K562 (cell line): ENCODE results near the gene SAPCD1. TPM values are rescaled to one million over a fixed set of nuclear protein-coding genes. Genes with fewer than 3 reads are reported as not detected.

Experiments
- ARID1B ChIP-seq: fragments of 450-650 bp; IDR thresholded peaks from 2 replicates; pipeline ENCODE4 v1.6.1; 2016; ENCODE audit warnings: antibody characterized with exemption, mild to moderate bottlenecking, inconsistent platforms
- ARID2 ChIP-seq: fragments of 450-650 bp; IDR thresholded peaks from 2 replicates; pipeline ENCODE4 v1.6.1; 2017; ENCODE audit warnings: antibody characterized with exemption, mild to moderate bottlenecking
- BRD4 ChIP-seq: fragments of 200-600 bp; sonication (generic); IDR thresholded peaks from 2 replicates; pipeline ENCODE4 v1.6.1; 2017; ENCODE audit warnings: inconsistent platforms
- FOSL1 ChIP-seq: fragments of 200-800 bp; sonication (Bioruptor generic); conservative IDR thresholded peaks from 2 replicates; pipeline ENCODE4 v1.6.1; 2016; ENCODE audit warnings: missing genetic modification characterization, missing compliant biosample characterization
- HIVEP1 ChIP-seq: fragments of 250-450 bp; sonication (Bioruptor Pico); IDR thresholded peaks from 2 replicates; pipeline ENCODE4 v1.4.0; 2020; ENCODE audit warnings: mild to moderate bottlenecking
- KLF1 ChIP-seq: fragments of 450-650 bp; IDR thresholded peaks from 2 replicates; pipeline ENCODE4 v1.6.1; 2016; ENCODE audit warnings: missing genetic modification characterization, missing compliant biosample characterization
- MAX ChIP-seq: sonication (generic); formaldehyde crosslinking; IDR thresholded peaks from 2 replicates; pipeline ENCODE4 v1.9.0; 2022; ENCODE audit warnings: mild to moderate bottlenecking, missing genetic modification reagents
- MLLT1 ChIP-seq, 2 experiments: fragments of 450-650 bp; IDR thresholded peaks; 2 replicates each; pipeline ENCODE4 v1.6.1; 2016
- NFATC3 ChIP-seq: fragments of 450-650 bp; IDR thresholded peaks from 2 replicates; pipeline ENCODE4 v1.6.1; 2017; ENCODE audit warnings: mild to moderate bottlenecking
- PPARD ChIP-seq: fragments of 250-450 bp; sonication (Bioruptor Pico); IDR thresholded peaks from 2 replicates; pipeline ENCODE4 v1.8.0; 2022; ENCODE audit warnings: inconsistent platforms, mild to moderate bottlenecking, moderate library complexity
- RBM14 ChIP-seq: fragments of 200-400 bp; formaldehyde crosslinking; IDR thresholded peaks from 2 replicates; pipeline ENCODE4 v1.6.1; 2018; ENCODE audit warnings: low read depth, mild to moderate bottlenecking, low read length, moderate library complexity, borderline replicate concordance; ENCODE audit not compliant: insufficient read depth
- REST ChIP-seq, 2 experiments: fragments of 450-650 bp; formaldehyde crosslinking in 1 of 2; IDR thresholded peaks; 2 replicates each; pipeline versions ENCODE4 v1.4.0 to v1.6.1; 2014 to 2020; ENCODE audit warnings: mild to moderate bottlenecking in 2 of 2, borderline replicate concordance in 1 of 2, low read depth in 1 of 2
- TBP ChIP-seq: optimal IDR thresholded peaks from 2 replicates; pipeline ENCODE3; 2011; ENCODE audit warnings: low read depth, low read length, improper control_type of control experiment
- TEAD2 ChIP-seq: fragments of 450-650 bp; IDR thresholded peaks from 2 replicates; pipeline ENCODE4 v1.6.1; 2016; ENCODE audit warnings: missing genetic modification characterization, control low read depth, missing compliant biosample characterization
- ZNF384 ChIP-seq: IDR thresholded peaks from 2 replicates; pipeline ENCODE4 v1.6.1; 2012; ENCODE audit warnings: low read depth, low read length, improper control_type of control experiment
- ZNF395 ChIP-seq: fragments of 200-800 bp; sonication (Bioruptor generic); IDR thresholded peaks from 2 replicates; pipeline ENCODE4 v1.6.1; 2017; ENCODE audit warnings: missing genetic modification characterization, missing compliant biosample characterization
- ZNF57 ChIP-seq: fragments of 450-650 bp; formaldehyde crosslinking; IDR thresholded peaks from 2 replicates; pipeline ENCODE4 v1.4.0; 2020; ENCODE audit warnings: mild to moderate bottlenecking, moderate library complexity
- polyA plus RNA-seq, 8 experiments: library from polyadenylated mRNA; depleted of rRNA in 4 of 8; stranded (reverse) in 5 of 8; unstranded in 3 of 8; fragments of >200 nt; fragmentation: Nextera tagmentation in 2 of 8; fragmentation: Illumina TruSeq in 1 of 8; extraction: Ambion mirVana in 2 of 8; extraction: Trizol in 1 of 8; gene quantifications; 2 replicates each; pipeline versions ENCODE4 v1.2.1 to v1.2.3, GENCODE V29; 2011 to 2014; ENCODE audit warnings: inconsistent platforms in 1 of 8, missing spikeins in 1 of 8
- total RNA-seq, 7 experiments: library from RNA; depleted of rRNA in 6 of 7; stranded (reverse); fragments of >200 nt in 6 of 7; fragmentation: Illumina TruSeq in 2 of 7; extraction: Trizol in 2 of 7; gene quantifications; 2 replicates each; pipeline versions ENCODE4 v1.2.1 to v1.2.3, GENCODE V29; 2011 to 2021; ENCODE audit warnings: low replicate concordance in 1 of 7

SAPCD1 gene
- total and polyA plus RNA-seq, 9 of the 15 experiments (the other 6 are each of a cell fraction or from before 2014, with no cell fraction given) = 2.6 to 30.2 (median 7.4) TPM

- TF ChIP-seq ARID1B = peak; percentile 60
- 0 out of 2 replicates have a peak, but pooled peaks have one; percentile 79 for TF ChIP-seq NFATC3
- no peak for TF ChIP-seq PPARD (CRISPR knock-in tag)
- TF ChIP-seq FOSL1 (tag) = peak; percentile 47; the same call in 1 of the 2 replicates
- TF ChIP-seq ZNF395 (CRISPR knock-in tag) = peak; percentile 52; the same call in 1 of the 2 replicates
- TF ChIP-seq ARID2 = peak; percentile 99
- peak; percentile 97 for TF ChIP-seq REST (IDR thresholded peaks at IDR 0.05; ENCODE audit: borderline replicate concordance)
- TF ChIP-seq REST (CRISPR knock-in tag; IDR thresholded peaks at IDR 0.05; ENCODE audit: low read depth) = no peak
- TF ChIP-seq MAX (CRISPR knock-in tag) = peak; percentile 42; the same call in 1 of the 2 replicates
- TF ChIP-seq MLLT1 (IDR thresholded peaks at IDR 0.05) = peak in 1 of 2 experiments; percentile 64; a peak in 2 of 4 replicates
- peak; percentile 76; the same call in 1 of the 2 replicates for TF ChIP-seq KLF1 (tag)
- TF ChIP-seq BRD4 = 0 out of 2 replicates have a peak, but pooled peaks have one; percentile 58
- TF ChIP-seq TEAD2 (tag) = no peak
- peak; percentile 55 for TF ChIP-seq TBP
- 0 out of 2 replicates have a peak, but pooled peaks have one; percentile 14 for TF ChIP-seq ZNF57 (CRISPR knock-in tag)
- TF ChIP-seq HIVEP1 = no peak
- peak; percentile 84 for TF ChIP-seq ZNF384
- TF ChIP-seq RBM14 = no peak
These were observed 7.4 kb downstream of the SAPCD1 start (continued) for GRCh38 chr6:31769684-31770371.
